OCI-LY1 (cell line): ENCODE measurements around the gene GMDS.

Experiments used
- EZH2 ChIP-seq: fragments of 200-600 bp; sonication (generic), shearing (Covaris generic); IDR thresholded peaks from 2 replicates; pipeline ENCODE4 v1.8.0; 2017; ENCODE audit warnings: borderline replicate concordance, mixed run types, mild to moderate bottlenecking, antibody characterized with exemption, low read length, moderate library complexity, mixed read lengths
- TF ChIP-seq, protein P1 (sequence below): fragments of 200-600 bp; sonication (generic), shearing (Covaris generic); IDR thresholded peaks from 2 replicates; pipeline ENCODE4 v1.5.1; 2017; ENCODE audit warnings: mild to moderate bottlenecking, antibody characterized with exemption, low read length, moderate library complexity, mixed read lengths

DNA sequence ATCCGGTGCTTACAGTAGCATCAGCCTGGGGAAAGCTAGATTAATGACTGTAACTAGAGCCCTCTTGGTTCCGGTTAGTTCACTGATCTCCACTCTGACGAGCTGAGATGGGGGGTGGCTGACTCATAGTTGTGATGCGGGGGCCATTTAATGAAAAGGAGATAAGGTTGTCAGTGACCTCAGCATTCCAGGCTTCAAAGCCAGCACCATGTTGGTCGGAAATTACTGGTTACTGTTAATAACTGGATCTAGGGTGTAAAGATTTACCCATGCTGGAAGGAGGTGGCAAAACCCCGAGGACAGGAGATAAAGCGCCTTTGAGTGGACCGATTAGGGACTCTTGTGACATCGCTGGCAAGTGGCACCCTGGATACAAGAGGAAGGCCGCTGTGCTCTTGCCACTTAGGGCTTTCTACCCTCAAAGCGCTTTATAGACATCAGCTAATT is 614.6 kb downstream of the GMDS start:
- TF ChIP-seq, protein P1, sequence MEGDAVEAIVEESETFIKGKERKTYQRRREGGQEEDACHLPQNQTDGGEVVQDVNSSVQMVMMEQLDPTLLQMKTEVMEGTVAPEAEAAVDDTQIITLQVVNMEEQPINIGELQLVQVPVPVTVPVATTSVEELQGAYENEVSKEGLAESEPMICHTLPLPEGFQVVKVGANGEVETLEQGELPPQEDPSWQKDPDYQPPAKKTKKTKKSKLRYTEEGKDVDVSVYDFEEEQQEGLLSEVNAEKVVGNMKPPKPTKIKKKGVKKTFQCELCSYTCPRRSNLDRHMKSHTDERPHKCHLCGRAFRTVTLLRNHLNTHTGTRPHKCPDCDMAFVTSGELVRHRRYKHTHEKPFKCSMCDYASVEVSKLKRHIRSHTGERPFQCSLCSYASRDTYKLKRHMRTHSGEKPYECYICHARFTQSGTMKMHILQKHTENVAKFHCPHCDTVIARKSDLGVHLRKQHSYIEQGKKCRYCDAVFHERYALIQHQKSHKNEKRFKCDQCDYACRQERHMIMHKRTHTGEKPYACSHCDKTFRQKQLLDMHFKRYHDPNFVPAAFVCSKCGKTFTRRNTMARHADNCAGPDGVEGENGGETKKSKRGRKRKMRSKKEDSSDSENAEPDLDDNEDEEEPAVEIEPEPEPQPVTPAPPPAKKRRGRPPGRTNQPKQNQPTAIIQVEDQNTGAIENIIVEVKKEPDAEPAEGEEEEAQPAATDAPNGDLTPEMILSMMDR: no peak
- TF ChIP-seq EZH2: no peak
